GM18511 (cell line): Measurements from ENCODE around the gene MRPL51.

ENCODE experiments used
- ATAC-seq: cut with Tn5 transposase; IDR thresholded peaks from one replicate; pipeline ENCODE4 v1.9.1; 2021; ENCODE audit warnings: mild to moderate bottlenecking, moderate library complexity; ENCODE audit not compliant: unreplicated experiment

The MRPL51 gene

GRCh38 chr12:6462234-6462995, 30.6 kb downstream of the MRPL51 start:
- ATAC-seq: peak; percentile 7

DNA sequence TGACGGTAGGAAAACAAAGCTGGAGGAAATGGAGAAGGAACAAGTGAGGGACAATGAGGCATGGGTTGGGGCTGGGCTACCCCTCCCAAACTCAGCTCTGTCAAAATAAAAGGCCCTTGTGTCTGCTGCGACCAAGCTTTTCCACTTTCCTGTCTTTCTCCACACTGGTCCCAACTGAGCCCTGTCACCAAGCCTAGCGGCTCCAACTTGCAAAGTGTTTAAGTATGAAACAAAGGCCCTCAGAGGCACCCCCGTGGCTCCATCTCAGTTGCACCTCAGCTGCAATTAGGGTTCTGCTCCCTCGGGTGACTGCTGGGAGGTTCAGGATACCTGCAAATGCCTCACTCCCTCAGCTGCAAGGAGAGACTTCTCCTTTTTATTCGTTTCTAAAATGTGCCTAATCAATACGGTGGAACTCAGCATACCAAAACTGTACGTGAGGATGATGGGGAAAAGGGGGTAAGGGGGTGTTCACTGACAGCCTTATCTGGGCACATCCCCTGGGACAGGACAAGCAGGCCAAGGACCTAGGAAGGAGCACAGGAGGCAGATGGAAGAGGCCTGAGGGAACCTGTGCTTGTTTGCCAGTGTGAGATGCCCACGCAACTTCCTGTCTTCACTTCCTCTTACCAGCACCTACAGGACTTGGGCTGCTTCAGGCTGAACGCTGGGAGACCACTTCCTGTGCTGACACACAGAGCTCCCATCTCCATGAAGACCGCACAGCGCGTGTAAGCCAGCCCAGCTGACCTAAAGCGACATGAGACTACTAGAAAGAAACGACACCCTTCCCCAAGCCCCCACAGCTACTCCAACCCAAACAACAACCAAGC, 31.4 kb downstream of the MRPL51 start:
- ATAC-seq: peak; percentile 78

- ATAC-seq: no peak
These were observed 32.2 kb downstream of the MRPL51 start for GRCh38 chr12:6460751-6461371.

DNA sequence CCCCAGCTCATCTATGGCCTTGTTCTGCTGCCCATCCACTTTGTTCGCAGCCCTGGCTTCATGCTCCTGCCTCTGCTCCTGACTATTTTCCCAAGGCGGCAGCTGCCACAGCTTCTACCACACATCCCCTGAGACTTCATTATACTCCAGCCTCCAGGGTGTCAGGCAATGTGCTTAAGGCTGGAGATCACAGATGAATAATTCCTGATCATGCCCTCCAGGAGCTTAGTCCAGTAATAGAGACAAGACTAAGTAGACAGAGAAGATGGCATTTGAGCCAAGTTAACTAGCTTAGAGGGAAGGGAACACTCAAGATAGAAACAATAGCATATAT, 34.1 kb downstream of the MRPL51 start:
- no peak for ATAC-seq

DNA sequence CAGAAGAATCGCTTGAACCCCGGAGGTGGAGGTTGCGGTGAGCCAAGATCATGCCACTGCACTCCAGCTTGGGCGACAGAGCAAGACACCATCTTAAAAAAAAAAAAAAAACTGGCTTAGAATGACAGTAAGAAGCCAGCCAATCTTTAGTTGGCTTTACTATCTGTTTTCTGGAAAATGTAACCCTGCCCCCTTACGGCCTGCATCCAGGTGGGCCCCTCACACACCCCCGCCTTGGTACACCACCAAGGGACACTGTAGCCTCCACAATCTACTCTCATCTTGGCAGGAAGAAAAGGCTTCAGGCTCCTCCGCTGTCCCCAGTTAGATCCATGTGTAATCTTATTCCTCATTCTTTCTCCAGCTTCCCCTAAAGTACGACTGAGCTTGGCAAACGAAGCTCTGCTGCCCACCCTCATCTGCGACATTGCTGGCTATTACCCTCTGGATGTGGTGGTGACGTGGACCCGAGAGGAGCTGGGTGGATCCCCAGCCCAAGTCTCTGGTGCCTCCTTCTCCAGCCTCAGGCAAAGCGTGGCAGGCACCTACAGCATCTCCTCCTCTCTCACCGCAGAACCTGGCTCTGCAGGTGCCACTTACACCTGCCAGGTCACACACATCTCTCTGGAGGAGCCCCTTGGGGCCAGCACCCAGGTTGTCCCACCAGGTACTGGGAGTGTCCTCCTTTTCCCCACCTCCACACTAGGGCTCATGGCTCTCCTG, 34.6 kb downstream of the MRPL51 start:
- no peak for ATAC-seq

GRCh38 chr12:6457220-6457945, 35.7 kb downstream of the MRPL51 start:
- ATAC-seq: no peak

GRCh38 chr12:6452944-6453630, 40.0 kb downstream of the MRPL51 start:
- no peak for ATAC-seq

GRCh38 chr12:6452245-6452943, 40.7 kb downstream of the MRPL51 start:
- ATAC-seq: peak; percentile 12

- ATAC-seq: peak; percentile 83
These were observed 41.5 kb downstream of the MRPL51 start, which contains the start of gene TAPBPL for GRCh38 chr12:6451348-6452244. TAPBPL (plus strand) TSS chr12:6452042; CDS start chr12:6452249, 207 bp downstream.

- no peak for ATAC-seq
These were observed 42.2 kb downstream of the MRPL51 start for GRCh38 chr12:6450869-6451347.

DNA sequence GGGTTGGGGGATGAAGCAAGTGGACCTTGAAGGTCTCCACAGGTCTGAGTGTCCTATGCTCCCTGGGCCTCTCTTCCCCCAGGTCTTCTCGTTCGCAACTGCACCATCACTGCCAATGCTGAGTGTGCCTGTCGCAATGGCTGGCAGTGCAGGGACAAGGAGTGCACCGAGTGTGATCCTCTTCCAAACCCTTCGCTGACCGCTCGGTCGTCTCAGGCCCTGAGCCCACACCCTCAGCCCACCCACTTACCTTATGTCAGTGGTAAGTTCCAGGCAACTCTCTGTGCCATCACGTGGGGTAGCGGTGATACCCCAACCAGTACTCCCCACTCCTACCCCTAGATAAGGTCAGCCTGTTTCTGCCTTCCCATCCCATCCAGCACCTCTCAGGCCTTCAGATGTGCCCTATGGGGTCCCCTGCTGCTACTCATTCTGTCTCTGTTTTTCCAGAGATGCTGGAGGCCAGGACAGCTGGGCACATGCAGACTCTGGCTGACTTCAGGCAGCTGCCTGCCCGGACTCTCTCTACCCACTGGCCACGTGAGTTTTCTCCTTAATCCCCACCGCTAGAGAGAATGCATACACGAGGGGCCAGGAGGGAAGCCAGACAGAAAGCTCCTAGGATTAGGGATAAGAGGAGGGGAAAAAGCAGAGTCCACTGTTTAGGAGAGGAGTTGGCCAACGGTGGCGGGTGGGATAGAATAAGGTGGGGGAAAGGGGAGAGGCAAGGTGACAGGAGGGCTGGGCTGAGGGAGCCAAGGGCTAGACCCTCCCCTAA, 42.8 kb downstream of the MRPL51 start:
- ATAC-seq: no peak

DNA sequence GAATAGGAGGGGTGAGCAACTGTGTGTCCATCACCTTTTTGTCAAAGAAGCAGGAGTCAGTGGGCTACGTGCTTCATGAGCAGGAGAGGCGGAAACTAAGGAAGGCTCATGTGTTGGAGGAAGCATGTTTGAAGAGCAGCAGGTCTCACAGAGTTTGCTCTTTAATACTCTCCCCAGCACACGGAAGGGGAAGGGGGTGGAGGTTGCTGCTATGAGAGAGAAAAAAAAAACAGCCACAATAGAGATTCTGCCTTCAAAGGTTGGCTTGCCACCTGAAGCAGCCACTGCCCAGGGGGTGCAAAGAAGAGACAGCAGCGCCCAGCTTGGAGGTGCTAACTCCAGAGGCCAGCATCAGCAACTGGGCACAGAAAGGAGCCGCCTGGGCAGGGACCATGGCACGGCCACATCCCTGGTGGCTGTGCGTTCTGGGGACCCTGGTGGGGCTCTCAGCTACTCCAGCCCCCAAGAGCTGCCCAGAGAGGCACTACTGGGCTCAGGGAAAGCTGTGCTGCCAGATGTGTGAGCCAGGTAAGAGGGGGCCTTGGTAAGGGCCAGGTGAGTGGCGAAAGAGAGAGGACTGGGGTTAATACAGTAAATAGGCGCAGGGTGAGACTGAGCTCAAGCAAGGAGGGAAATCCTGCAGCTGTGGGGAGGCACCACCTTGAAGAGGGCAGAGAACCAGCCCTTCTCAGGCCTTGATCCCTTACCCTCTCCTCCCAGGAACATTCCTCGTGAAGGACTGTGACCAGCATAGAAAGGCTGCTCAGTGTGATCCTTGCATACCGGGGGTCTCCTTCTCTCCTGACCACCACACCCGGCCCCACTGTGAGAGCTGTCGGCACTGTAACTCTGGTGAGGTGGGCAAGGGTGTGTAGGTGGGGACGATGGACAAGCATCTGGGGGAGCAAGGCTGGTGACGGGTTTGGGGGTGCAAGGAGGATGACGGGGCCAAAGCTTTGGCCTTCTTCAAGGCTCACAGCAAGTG, 48.1 kb downstream of the MRPL51 start, which contains the start of gene CD27:
CD27 (plus strand) TSS at position 252 of the 985 bp plus-strand sequence; CDS start at position 393, 141 bp downstream.
- no peak for ATAC-seq

DNA sequence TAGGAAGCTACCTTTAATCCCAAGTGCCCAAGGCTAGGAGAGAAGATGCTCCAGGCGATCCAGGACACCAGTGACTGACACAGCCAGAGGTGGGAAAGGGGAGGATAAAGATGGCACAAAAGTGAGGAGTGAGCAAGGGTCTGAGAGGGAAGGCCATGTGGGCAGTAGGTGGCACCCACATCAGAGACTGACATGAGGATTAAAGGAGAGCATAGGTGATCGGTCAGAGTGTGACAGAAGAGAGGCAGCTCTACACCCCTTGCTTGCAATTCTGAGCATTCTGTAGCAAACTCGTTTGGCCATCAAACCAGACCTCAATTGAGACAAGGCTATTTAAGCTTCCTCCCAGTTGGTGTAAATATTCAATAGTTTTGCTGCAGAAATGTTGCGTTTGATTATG, 49.0 kb downstream of the MRPL51 start:
- ATAC-seq: no peak

DNA sequence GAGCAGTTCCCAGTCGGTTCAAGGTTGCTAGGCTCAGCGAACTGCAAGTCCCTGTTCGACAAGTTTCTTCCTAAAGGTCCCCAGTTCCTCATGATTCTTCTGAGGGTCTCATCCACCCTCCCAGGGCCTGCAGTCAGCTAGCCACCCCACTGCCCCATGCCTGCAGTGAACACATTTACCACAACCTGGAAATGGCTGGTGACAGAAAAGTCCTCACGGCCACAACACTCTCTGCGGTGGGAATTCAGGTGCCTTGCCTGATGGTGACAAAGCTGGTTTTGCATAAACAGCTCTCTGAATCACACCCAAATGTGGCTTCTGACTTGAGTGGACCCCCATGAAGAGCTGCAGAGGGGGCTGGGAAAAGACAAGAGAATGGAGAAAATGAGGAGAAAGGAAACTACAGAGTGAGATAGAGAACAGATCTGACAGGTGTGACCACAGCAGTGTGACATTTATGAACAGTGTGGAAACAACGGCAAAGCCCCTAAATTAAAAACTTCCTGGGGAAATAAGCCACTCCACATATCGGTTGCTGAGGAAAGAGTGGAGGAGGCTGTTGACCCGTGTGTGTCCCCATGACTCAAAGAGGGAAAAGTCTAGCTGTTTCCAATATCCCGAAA, 49.6 kb downstream of the MRPL51 start:
- ATAC-seq: no peak

GRCh38 chr12:6442836-6443235, 50.2 kb downstream of the MRPL51 start:
- no peak for ATAC-seq
